Measurements from ENCODE around the gene COL2A1. TPM values are rescaled to one million over a fixed set of nuclear protein-coding genes. Genes with fewer than 3 reads are reported as not detected.

The COL2A1 gene
- total RNA-seq, 1 donor from 2014 or later: 86.4 TPM

DNA sequence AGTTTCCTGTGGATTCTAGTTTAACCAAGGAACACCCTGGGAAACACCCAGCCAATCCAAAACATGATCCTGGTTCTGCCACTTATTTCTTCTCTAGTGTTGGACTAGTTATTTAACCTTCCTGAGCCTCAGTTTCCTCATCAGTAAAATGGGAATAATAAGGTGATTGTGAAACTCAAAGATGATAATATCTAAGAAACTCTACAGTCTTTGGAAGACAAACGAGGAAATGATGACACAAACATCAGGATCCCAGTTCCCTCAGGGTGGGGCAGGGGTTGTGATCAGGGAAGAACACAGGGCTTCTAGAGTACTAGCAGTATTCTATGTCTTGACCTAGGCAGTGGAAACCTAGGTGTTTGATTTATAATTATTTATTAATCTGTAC lies 58.9 kb downstream of the COL2A1 start:
- no peak for DNase-seq (ENCODE audit: low spot score in 2 of 2, unreplicated experiment in 2 of 2)
- H3K36me3 Mint-ChIP-seq: no peaks in the 10 kb centered on the region
- no peak overlapping the region for H3K27ac Mint-ChIP-seq
- H3K9me3 Mint-ChIP-seq: no peaks in the 10 kb centered on the region
- peaks cover 8% of the 10 kb centered on the region for H3K27me3 Mint-ChIP-seq (ENCODE audit: low read depth)
- TF ChIP-seq CTCF (IDR thresholded peaks at IDR 0.05; ENCODE audit: unreplicated experiment): no peak
- H3K4me3 Mint-ChIP-seq: no peak overlapping the region
- H3K4me1 Mint-ChIP-seq: peaks cover 20% of the 10 kb centered on the region

- no peak for TF ChIP-seq CTCF (IDR thresholded peaks at IDR 0.05; ENCODE audit: unreplicated experiment)
- peaks cover 8% of the 10 kb centered on the region for H3K27me3 Mint-ChIP-seq (ENCODE audit: low read depth)
- DNase-seq (ENCODE audit: low spot score in 2 of 2, unreplicated experiment in 2 of 2): no peak
- H3K9me3 Mint-ChIP-seq: no peaks in the 10 kb centered on the region
- no peaks in the 10 kb centered on the region for H3K36me3 Mint-ChIP-seq
- H3K4me3 Mint-ChIP-seq: no peak overlapping the region
- H3K4me1 Mint-ChIP-seq: peaks cover 20% of the 10 kb centered on the region
- no peak overlapping the region for H3K27ac Mint-ChIP-seq
Measured at GRCh38 chr12:47944685-47945340, 59.5 kb downstream of the COL2A1 start.

DNA sequence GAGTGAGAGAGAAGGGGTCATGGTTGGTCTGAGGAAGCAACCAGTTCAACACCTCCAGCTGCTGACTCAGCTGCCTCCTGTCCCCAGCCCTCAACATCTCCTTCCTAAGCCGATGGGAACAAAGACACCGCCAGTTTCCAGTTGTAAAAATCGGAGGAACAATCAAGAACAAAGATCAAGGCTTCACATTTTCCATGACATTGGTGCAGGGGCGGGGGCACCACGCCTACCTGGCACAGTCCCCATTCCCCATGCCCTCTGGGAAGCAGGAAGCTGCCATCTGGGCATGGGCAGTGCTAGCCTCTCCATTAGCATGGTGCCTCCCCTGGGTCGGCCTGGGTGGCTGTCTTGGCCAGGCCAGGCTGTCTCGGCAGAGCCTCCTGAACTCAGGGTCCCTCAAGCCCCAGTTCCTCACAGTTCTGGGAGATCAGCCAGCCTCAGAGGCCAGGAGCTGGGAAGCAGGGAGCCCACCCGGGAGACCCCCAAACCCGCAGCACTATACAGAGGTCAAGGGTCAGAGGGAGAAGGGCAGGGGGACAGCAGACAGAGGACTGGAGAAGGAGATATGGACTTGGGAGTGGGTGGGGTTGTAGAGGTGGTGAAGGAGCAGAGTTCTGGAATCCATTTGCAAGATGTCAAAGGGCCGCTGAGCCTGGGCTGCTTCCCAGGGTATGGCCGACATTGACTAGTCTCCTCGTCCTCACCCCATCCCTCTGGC lies 60.5 kb downstream of the COL2A1 start:
- peaks cover 16% of the 10 kb centered on the region for H3K4me1 Mint-ChIP-seq

GRCh38 chr12:47942614-47943225 lies 61.6 kb downstream of the COL2A1 start:
- Mint-ChIP-seq H3K9me3 (no peaks in the 10 kb centered on the region), H3K4me3 (no peak overlapping the region)

More for the DNA sequence above, 60.5 kb downstream of the COL2A1 start:
- Mint-ChIP-seq H3K36me3 (no peaks in the 10 kb centered on the region), H3K27ac (no peak overlapping the region), H3K9me3 (no peaks in the 10 kb centered on the region), H3K27me3 (ENCODE audit: low read depth) (peaks cover 8% of the 10 kb centered on the region), H3K4me3 (no peak overlapping the region)
- no peak for DNase-seq (ENCODE audit: low spot score in 2 of 2, unreplicated experiment in 2 of 2)
- TF ChIP-seq CTCF (IDR thresholded peaks at IDR 0.05; ENCODE audit: unreplicated experiment): no peak

More at GRCh38 chr12:47942614-47943225, 61.6 kb downstream of the COL2A1 start:
- TF ChIP-seq CTCF (IDR thresholded peaks at IDR 0.05; ENCODE audit: unreplicated experiment): no peak
- no peak for DNase-seq (ENCODE audit: low spot score in 2 of 2, unreplicated experiment in 2 of 2)
- no peaks in the 10 kb centered on the region for H3K36me3 Mint-ChIP-seq
- H3K27me3 Mint-ChIP-seq (ENCODE audit: low read depth): peaks cover 8% of the 10 kb centered on the region
- peaks cover 16% of the 10 kb centered on the region for H3K4me1 Mint-ChIP-seq
- no peak overlapping the region for H3K27ac Mint-ChIP-seq
